Endothelial cell of umbilical vein (primary cell): ENCODE results near the gene ACAD9. TPM values are rescaled to one million over a fixed set of nuclear protein-coding genes. Genes with fewer than 3 reads are reported as not detected.

Source experiments
- BruUV-seq: library from RNA; stranded (reverse); fragments of 400-500 nt; replicated peaks from 2 replicates; lab custom pipeline; 2021; lab: Mats Ljungman, UMichigan
- CTCF ChIA-PET: fragments of 300-600, 350-600 bp; sonication (Branson Sonifier 250); formaldehyde crosslinking; loops from one replicate; lab custom pipeline; 2021; ENCODE audit warnings: antibody characterized with exemption, inconsistent platforms; lab: Charles Lee
- POLR2A ChIA-PET: fragments of 300-600, 350-600 bp; sonication (Branson Sonifier 250); formaldehyde crosslinking; loops from one replicate; lab custom pipeline; 2021; ENCODE audit warnings: antibody characterized with exemption, inconsistent platforms; lab: Charles Lee
- DNase-seq: peaks from one replicate; pipeline ENCODE4 v3.0.0-alpha.2; 2011; ENCODE audit warnings: low read depth, low spot score
- FAIRE-seq: peaks from 2 replicates; lab custom pipeline; 2011; peaks lifted over from hg19 to GRCh38; lab: Jason Lieb, UNC
- H2AFZ ChIP-seq: 2 replicates; pipeline ENCODE4 v1.6.0; 2012; ENCODE audit warnings: low read depth, low read length, control low read depth, inconsistent platforms
- H3K27ac ChIP-seq: 2 replicates; pipeline ENCODE4 v1.5.1; 2011; ENCODE audit warnings: low read depth, mild to moderate bottlenecking, control low read depth, low read length, moderate library complexity; ENCODE audit not compliant: insufficient read depth
- H3K27me3 ChIP-seq, 2 experiments: 2 replicates each; pipeline versions ENCODE4 v1.6.0 to v1.6.1; 2011; ENCODE audit warnings: low read length in 2 of 2, mixed read lengths in 1 of 2; ENCODE audit not compliant: control insufficient read depth in 2 of 2, insufficient read depth in 2 of 2
- H3K36me3 ChIP-seq, 2 experiments: 2 replicates in 1 of 2; 3 replicates in 1 of 2; pipeline ENCODE4 v1.5.1; 2011; ENCODE audit warnings: low read length in 2 of 2, mild to moderate bottlenecking in 1 of 2, moderate library complexity in 1 of 2; ENCODE audit not compliant: control insufficient read depth in 2 of 2, insufficient read depth in 2 of 2; ENCODE audit errors: extremely low read depth in 1 of 2
- H3K4me1 ChIP-seq: 3 replicates; pipeline ENCODE4 v1.5.1; 2011; ENCODE audit warnings: mild to moderate bottlenecking, low read length; ENCODE audit not compliant: control insufficient read depth, insufficient read depth; ENCODE audit errors: extremely low read depth
- H3K4me2 ChIP-seq: 2 replicates; pipeline ENCODE4 v1.6.1; 2011; ENCODE audit warnings: low read length, control low read depth, mixed read lengths; ENCODE audit not compliant: insufficient read depth
- H3K4me3 ChIP-seq, 3 experiments: fragments of 200-600 bp in 1 of 3; sonication (generic), shearing (Covaris generic) in 1 of 3; replicated peaks in 1 of 3; 2 replicates each; pipeline ENCODE4 v1.5.1; 2011 to 2016; ENCODE audit warnings: control low read depth in 3 of 3, low read length in 3 of 3, mild to moderate bottlenecking in 2 of 3, inconsistent platforms in 1 of 3, low read depth in 1 of 3, moderate library complexity in 1 of 3; ENCODE audit not compliant: insufficient read depth in 1 of 3
- H3K79me2 ChIP-seq: 2 replicates; pipeline ENCODE4 v1.6.0; 2012; ENCODE audit warnings: low read length, inconsistent platforms; ENCODE audit not compliant: control insufficient read depth, insufficient read depth
- H3K9ac ChIP-seq: replicated peaks from 2 replicates; pipeline ENCODE3; 2011; ENCODE audit warnings: low read length, control low read depth; ENCODE audit not compliant: insufficient read depth; ENCODE audit errors: extremely low read depth
- H3K9me1 ChIP-seq: replicated peaks from 3 replicates; pipeline ENCODE4 v1.6.0; 2011; ENCODE audit warnings: mild to moderate bottlenecking, low read length; ENCODE audit not compliant: control insufficient read depth, insufficient read depth; ENCODE audit errors: extremely low read depth
- H3K9me3 ChIP-seq: replicated peaks from 2 replicates; pipeline ENCODE4 v1.5.1; 2012; ENCODE audit warnings: low read length, inconsistent platforms; ENCODE audit not compliant: control insufficient read depth, insufficient read depth
- H4K20me1 ChIP-seq: replicated peaks from 2 replicates; pipeline ENCODE3; 2011; ENCODE audit warnings: mild to moderate bottlenecking, low read length; ENCODE audit not compliant: control insufficient read depth, insufficient read depth; ENCODE audit errors: extremely low read depth
- CTCF ChIP-seq, 2 donors: IDR thresholded peaks; 1 replicate in 1 of 2; 2 replicates in 1 of 2; pipeline ENCODE4 v1.5.1; 2011; ENCODE audit warnings: low read length in 2 of 2, mild to moderate bottlenecking in 2 of 2, moderate library complexity in 2 of 2, control low read depth in 1 of 2, inconsistent platforms in 1 of 2, low read depth in 1 of 2; ENCODE audit not compliant: insufficient read depth in 1 of 2; ENCODE audit errors: extremely low read depth in 1 of 2
- EZH2 ChIP-seq: IDR thresholded peaks from 2 replicates; pipeline ENCODE4 v1.6.1; 2012; ENCODE audit warnings: borderline replicate concordance, low read depth, mild to moderate bottlenecking, moderate library complexity, low read length, inconsistent platforms; ENCODE audit not compliant: severe bottlenecking
- FOS ChIP-seq: IDR thresholded peaks from 2 replicates; pipeline ENCODE4 v1.6.1; 2011; ENCODE audit warnings: mild to moderate bottlenecking, low read length, moderate library complexity, borderline replicate concordance; ENCODE audit not compliant: insufficient read depth
- GATA2 ChIP-seq: IDR thresholded peaks from 2 replicates; pipeline ENCODE4 v1.7.0; 2011; ENCODE audit warnings: low read depth, mild to moderate bottlenecking, moderate library complexity, mixed read lengths, low read length; ENCODE audit not compliant: insufficient read length, insufficient read depth
- JUN ChIP-seq: IDR thresholded peaks from 2 replicates; pipeline ENCODE4 v1.6.1; 2011; ENCODE audit warnings: borderline replicate concordance, low read depth; ENCODE audit not compliant: insufficient read length, insufficient read depth
- MYC ChIP-seq: IDR thresholded peaks from one replicate; pipeline ENCODE4 v1.6.1; 2011; ENCODE audit warnings: mild to moderate bottlenecking, low read depth, low read length
- POLR2A ChIP-seq: IDR thresholded peaks from 2 replicates; pipeline ENCODE4 v1.6.1; 2012; ENCODE audit warnings: low read depth, mild to moderate bottlenecking, control low read depth, low read length
- POLR2AphosphoS5 ChIP-seq: IDR thresholded peaks from 2 replicates; pipeline ENCODE4 v1.6.1; 2012; ENCODE audit warnings: low read depth, mild to moderate bottlenecking, control low read depth, low read length, moderate library complexity; ENCODE audit not compliant: insufficient read depth
- dilution Hi-C: fragments of 300-500 bp; cut with MboI; formaldehyde crosslinking; loops from one replicate; pipeline ENCODE4 v1.15.0; 2019; ENCODE audit warnings: low sequenced_read_pairs; ENCODE audit not compliant: extremely low pct_ligation_motif_present
- intact Hi-C: fragments of 100-400 bp; cut with micrococcal nuclease; formaldehyde crosslinking; loops from one replicate; pipeline ENCODE4 v1.10.0; 2022
- polyA plus RNA-seq, 4 experiments: library from polyadenylated mRNA; depleted of rRNA in 3 of 4; stranded (reverse) in 3 of 4; unstranded in 1 of 4; fragments of >200 nt; gene quantifications; 2 replicates each; pipeline versions ENCODE4 v1.2.1 to v1.2.3, GENCODE V29; 2011 to 2012; ENCODE audit warnings: missing spikeins in 1 of 4
- total RNA-seq: library from RNA; stranded (reverse); gene quantifications from 2 replicates; pipeline ENCODE4 v1.2.3, GENCODE V29; 2021
- TF ChIP-seq, protein P1 (sequence below): IDR thresholded peaks from 2 replicates; pipeline ENCODE4 v1.6.1; 2011; ENCODE audit not compliant: insufficient read depth, insufficient read length

ACAD9 gene
- total and polyA plus RNA-seq, 2 donors (not counting 3 experiments of a cell fraction or from before 2014, with no cell fraction given): 58.6 to 65.8 TPM

- H3K9me3 ChIP-seq: no peaks in the 10 kb centered on the region
- peaks cover 6 to 7% of the 10 kb centered on the region in 2 experiments for H3K27me3 ChIP-seq
- H3K4me3 ChIP-seq: no peak overlapping the region
- intact Hi-C loops: no loop called here
- TF ChIP-seq, protein P1, sequence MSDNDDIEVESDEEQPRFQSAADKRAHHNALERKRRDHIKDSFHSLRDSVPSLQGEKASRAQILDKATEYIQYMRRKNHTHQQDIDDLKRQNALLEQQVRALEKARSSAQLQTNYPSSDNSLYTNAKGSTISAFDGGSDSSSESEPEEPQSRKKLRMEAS: no peak
- TF ChIP-seq GATA2 (no peak), JUN (no peak), POLR2A (no peak), POLR2AphosphoS5 (no peak), FOS (no peak), CTCF (IDR thresholded peaks at IDR 0.05; ENCODE audit: extremely low read depth in 1 of 2, insufficient read depth in 1 of 2, low read depth in 1 of 2, low read length in 2 of 2) (no peak), MYC (no peak), EZH2 (no peak)
- H3K27ac ChIP-seq: no peak overlapping the region
- no TSS peak for BruUV-seq
- H4K20me1 ChIP-seq: no peaks in the 10 kb centered on the region
- no peak overlapping the region for H3K4me2 ChIP-seq
- no peaks in the 10 kb centered on the region for H3K4me1 ChIP-seq
- no peaks in the 10 kb centered on the region for H3K36me3 ChIP-seq
- H3K9ac ChIP-seq: no peak overlapping the region
- H2AFZ ChIP-seq: no peak overlapping the region
- DNase-seq (no peak), FAIRE-seq (no peak)
- CTCF ChIA-PET: no interaction called here
- dilution Hi-C loops: no loop called here
- H3K9me1 ChIP-seq: no peaks in the 10 kb centered on the region
- POLR2A ChIA-PET: interaction anchor here (0.5 kb wide), 1 partner anchor 18 kb away, joined by 5 read pairs; no protein-coding TSS in a partner anchor
- H3K79me2 ChIP-seq: no peaks in the 10 kb centered on the region
Observed at GRCh38 chr3:128872744-128873143, 6.7 kb upstream of the ACAD9 start.
